Sigmoid colon (tissue), 3 donors: ENCODE measurements around the gene HIVEP2.

Source experiments
- POLR2A ChIP-seq, 2 donors: fragments of 450-650 bp; IDR thresholded peaks; one replicate each; pipeline ENCODE4 v1.6.1; 2016; ENCODE audit warnings: antibody characterized with exemption in 2 of 2, mild to moderate bottlenecking in 2 of 2, moderate library complexity in 2 of 2
- TF ChIP-seq, protein P1 (sequence below), 4 experiments: fragments of 450-650 bp in 3 of 4; fragments of 200-600 bp in 1 of 4; IDR thresholded peaks; one replicate each; pipeline ENCODE4 v1.5.1; 2016 to 2019; ENCODE audit warnings: antibody characterized with exemption in 4 of 4, mild to moderate bottlenecking in 3 of 4, moderate library complexity in 2 of 4

DNA sequence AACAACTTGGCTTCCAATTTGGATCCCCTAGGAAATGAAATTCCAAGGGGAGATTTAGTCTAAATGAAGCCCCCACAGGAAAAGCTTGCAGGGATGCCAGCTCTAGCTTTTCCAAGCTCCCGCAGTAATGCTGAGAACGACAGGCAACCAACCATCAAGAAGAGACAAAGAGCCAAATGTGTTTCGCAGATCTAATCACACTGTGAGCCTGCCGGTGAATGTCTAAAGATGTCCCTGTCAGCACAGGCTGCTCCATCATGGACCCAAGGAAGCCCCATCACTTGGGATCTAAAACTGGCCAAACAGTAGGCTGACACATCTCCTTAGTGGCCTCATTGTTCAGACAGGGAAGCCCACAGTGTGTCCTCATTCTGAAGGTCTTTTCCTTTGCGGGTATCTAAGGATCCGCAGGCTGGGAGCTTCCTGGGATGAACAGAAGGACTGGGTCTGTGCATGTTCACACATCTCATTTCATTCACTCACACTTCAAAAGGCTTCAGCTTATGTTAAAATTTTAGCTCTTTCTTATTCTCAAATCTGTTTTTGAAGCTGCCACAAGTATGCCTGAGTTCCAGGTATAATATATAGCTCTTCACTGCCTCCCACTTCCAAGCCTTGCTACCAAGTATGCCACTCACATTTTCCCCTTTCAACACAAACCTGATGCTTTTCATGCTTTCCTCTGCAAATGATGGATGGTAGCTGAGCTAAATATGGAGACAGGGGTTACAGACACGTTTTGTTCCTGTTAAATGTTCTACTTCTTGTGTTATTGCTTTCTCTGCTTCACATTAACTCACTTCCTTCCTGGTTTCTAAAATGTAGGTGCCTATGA is 229.8 kb downstream of the HIVEP2 start:
- TF ChIP-seq POLR2A (IDR thresholded peaks at IDR 0.05), result no peak
- TF ChIP-seq, protein P1, sequence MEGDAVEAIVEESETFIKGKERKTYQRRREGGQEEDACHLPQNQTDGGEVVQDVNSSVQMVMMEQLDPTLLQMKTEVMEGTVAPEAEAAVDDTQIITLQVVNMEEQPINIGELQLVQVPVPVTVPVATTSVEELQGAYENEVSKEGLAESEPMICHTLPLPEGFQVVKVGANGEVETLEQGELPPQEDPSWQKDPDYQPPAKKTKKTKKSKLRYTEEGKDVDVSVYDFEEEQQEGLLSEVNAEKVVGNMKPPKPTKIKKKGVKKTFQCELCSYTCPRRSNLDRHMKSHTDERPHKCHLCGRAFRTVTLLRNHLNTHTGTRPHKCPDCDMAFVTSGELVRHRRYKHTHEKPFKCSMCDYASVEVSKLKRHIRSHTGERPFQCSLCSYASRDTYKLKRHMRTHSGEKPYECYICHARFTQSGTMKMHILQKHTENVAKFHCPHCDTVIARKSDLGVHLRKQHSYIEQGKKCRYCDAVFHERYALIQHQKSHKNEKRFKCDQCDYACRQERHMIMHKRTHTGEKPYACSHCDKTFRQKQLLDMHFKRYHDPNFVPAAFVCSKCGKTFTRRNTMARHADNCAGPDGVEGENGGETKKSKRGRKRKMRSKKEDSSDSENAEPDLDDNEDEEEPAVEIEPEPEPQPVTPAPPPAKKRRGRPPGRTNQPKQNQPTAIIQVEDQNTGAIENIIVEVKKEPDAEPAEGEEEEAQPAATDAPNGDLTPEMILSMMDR (IDR thresholded peaks at IDR 0.05), result no peak
